HPDE6-E6E7 (cell line): ENCODE measurements around the gene BTBD16.

Experiments
- DNase-seq: peaks from one replicate; pipeline ENCODE4 v3.0.0; 2011; ENCODE audit warnings: missing footprints; ENCODE audit errors: extremely low spot score

The BTBD16 gene

GRCh38 chr10:122373721-122374120 lies 102.6 kb downstream of the BTBD16 start:
- no peak for DNase-seq

GRCh38 chr10:122374237-122374858 lies 103.3 kb downstream of the BTBD16 start, which contains the start of gene PLEKHA1:
Gene PLEKHA1 (plus strand): TSS chr10:122374708. CDS start chr10:122393201, 18,493 bp downstream.
- DNase-seq = peak; percentile 93

- DNase-seq = peak; percentile 40
Measured at GRCh38 chr10:122374859-122375678, 104.0 kb downstream of the BTBD16 start.

GRCh38 chr10:122375679-122376160 lies 104.6 kb downstream of the BTBD16 start:
- no peak for DNase-seq

- DNase-seq = no peak
Measured at GRCh38 chr10:122376364-122376961, 105.4 kb downstream of the BTBD16 start.

GRCh38 chr10:122379041-122379440 lies 107.9 kb downstream of the BTBD16 start:
- no peak for DNase-seq

GRCh38 chr10:122379537-122379936 lies 108.4 kb downstream of the BTBD16 start:
- DNase-seq = no peak

GRCh38 chr10:122380703-122381102 lies 109.6 kb downstream of the BTBD16 start:
- DNase-seq = no peak

- no peak for DNase-seq
Measured at GRCh38 chr10:122381680-122382079, 110.6 kb downstream of the BTBD16 start.

GRCh38 chr10:122386514-122386913 lies 115.4 kb downstream of the BTBD16 start:
- no peak for DNase-seq

GRCh38 chr10:122387572-122387971 lies 116.5 kb downstream of the BTBD16 start:
- no peak for DNase-seq
